HCT116 (cell line): ENCODE results near the gene USP31. TPM values are rescaled to one million over a fixed set of nuclear protein-coding genes. Genes with fewer than 3 reads are reported as not detected.

ENCODE experiments used
- ATAC-seq: fragments of 200-7000 bp; cut with Tn5 transposase; 2 replicates; pipeline ENCODE4 v1.9.1; 2020; ENCODE audit warnings: mild to moderate bottlenecking, moderate library complexity
- BruUV-seq: library from RNA; stranded (reverse); fragments of 400-500 nt; replicated peaks from 2 replicates; lab custom pipeline; 2021; lab: Mats Ljungman, UMichigan
- CTCF ChIA-PET: fragments of 300-600 bp; sonication (Branson Sonifier 250); formaldehyde crosslinking; loops from one replicate; lab custom pipeline; 2021; ENCODE audit warnings: antibody characterized with exemption; lab: Charles Lee
- POLR2A ChIA-PET: fragments of 300-600, 350-600 bp; sonication (Branson Sonifier 250); formaldehyde crosslinking; loops from one replicate; lab custom pipeline; 2021; ENCODE audit warnings: antibody characterized with exemption; lab: Charles Lee
- RAD21 ChIA-PET, 2 experiments: fragments of 300-600 bp; sonication (Branson Sonifier 250); formaldehyde crosslinking; loops; one replicate each; lab custom pipeline; 2023; ENCODE audit warnings: low total read pairs in 2 of 2; ENCODE audit not compliant: uncharacterized antibody in 2 of 2, unreplicated experiment in 2 of 2, low non-redundant PET in 1 of 2; lab: Charles Lee
- DNase-seq: peaks from one replicate; pipeline ENCODE4 v3.0.0-alpha.2; 2010; ENCODE audit warnings: low read depth, low spot score
- H2AFZ ChIP-seq: fragments of 200-600 bp; shearing (Covaris generic), sonication (generic); 2 replicates; pipeline ENCODE4 v1.6.1; 2017; ENCODE audit warnings: low read depth, mixed run types, mixed read lengths, antibody characterized with exemption, low read length; ENCODE audit not compliant: poor library complexity, severe bottlenecking
- H3K27ac ChIP-seq: 2 replicates; pipeline ENCODE4 v1.5.1; 2012; ENCODE audit warnings: low read depth, low read length
- H3K27me3 ChIP-seq: fragments of 200-600 bp; sonication (generic); 2 replicates; pipeline ENCODE4 v1.6.1; 2016; ENCODE audit warnings: mixed run types, low read length, mixed read lengths; ENCODE audit not compliant: insufficient read depth
- H3K36me3 ChIP-seq, 2 experiments: fragments of 200-500 bp in 1 of 2; fragments of 200-600 bp in 1 of 2; sonication (Bioruptor generic) in 1 of 2; sonication (generic) in 1 of 2; 2 replicates each; pipeline versions ENCODE4 v1.5.1 to v1.6.1; 2014 to 2016; ENCODE audit warnings: low read length in 2 of 2, inconsistent platforms in 1 of 2, mixed read lengths in 1 of 2, mixed run types in 1 of 2; ENCODE audit not compliant: insufficient read depth in 2 of 2, control insufficient read depth in 1 of 2
- H3K4me1 ChIP-seq, 2 experiments: fragments of 200-600 bp in 1 of 2; sonication (generic) in 1 of 2; 2 replicates each; pipeline versions ENCODE4 v1.5.1 to v1.6.1; 2012 to 2017; ENCODE audit warnings: low read length in 2 of 2, inconsistent platforms in 1 of 2, mild to moderate bottlenecking in 1 of 2, mixed read lengths in 1 of 2, mixed run types in 1 of 2, moderate library complexity in 1 of 2; ENCODE audit not compliant: insufficient read depth in 2 of 2, control insufficient read depth in 1 of 2
- H3K4me2 ChIP-seq: fragments of 200-600 bp; sonication (generic); 2 replicates; pipeline ENCODE4 v1.6.1; 2017; ENCODE audit warnings: mixed run types, low read length, mixed read lengths
- H3K4me3 ChIP-seq, 2 experiments: fragments of 200-600 bp in 1 of 2; sonication (generic) in 1 of 2; replicated peaks in 1 of 2; 2 replicates each; pipeline ENCODE4 v1.5.1; 2011 to 2016; ENCODE audit warnings: low read length in 2 of 2, control low read depth in 1 of 2, low read depth in 1 of 2, mild to moderate bottlenecking in 1 of 2, mixed read lengths in 1 of 2, mixed run types in 1 of 2
- H3K79me2 ChIP-seq: fragments of 200-600 bp; sonication (generic); 2 replicates; pipeline ENCODE4 v1.6.1; 2017; ENCODE audit warnings: mild to moderate bottlenecking, mixed run types, low read length, moderate library complexity, mixed read lengths; ENCODE audit not compliant: insufficient read depth
- H3K9ac ChIP-seq: fragments of 200-600 bp; sonication (generic); 2 replicates; pipeline ENCODE4 v1.6.1; 2016; ENCODE audit warnings: low read length, mixed read lengths
- H3K9me2 ChIP-seq: fragments of 200-600 bp; sonication (generic), shearing (Covaris generic); 2 replicates; pipeline ENCODE4 v1.6.1; 2017; ENCODE audit warnings: mixed run types, mild to moderate bottlenecking, moderate library complexity; ENCODE audit not compliant: insufficient read depth
- H3K9me3 ChIP-seq, 2 experiments: fragments of 200-500 bp in 1 of 2; fragments of 200-600 bp in 1 of 2; sonication (Bioruptor generic) in 1 of 2; sonication (generic) in 1 of 2; 2 replicates each; pipeline ENCODE4 v1.6.1; 2014 to 2017; ENCODE audit warnings: low read length in 2 of 2, mixed read lengths in 2 of 2, inconsistent platforms in 1 of 2, low read depth in 1 of 2, mild to moderate bottlenecking in 1 of 2, mixed run types in 1 of 2, moderate library complexity in 1 of 2; ENCODE audit not compliant: control insufficient read depth in 1 of 2, insufficient read depth in 1 of 2
- H4K20me1 ChIP-seq: fragments of 200-600 bp; sonication (generic), shearing (Covaris generic); 2 replicates; pipeline ENCODE4 v1.6.1; 2017; ENCODE audit warnings: mixed run types, mild to moderate bottlenecking, moderate library complexity; ENCODE audit not compliant: insufficient read depth
- EGR1 ChIP-seq: IDR thresholded peaks from 2 replicates; pipeline ENCODE4 v1.6.1; 2012; ENCODE audit warnings: low read depth
- EZH2phosphoT487 ChIP-seq: fragments of 200-600 bp; IDR thresholded peaks from 2 replicates; pipeline ENCODE4 v1.6.1; 2018; ENCODE audit warnings: antibody characterized with exemption, borderline replicate concordance
- FOSL1 ChIP-seq: IDR thresholded peaks from 2 replicates; pipeline ENCODE4 v1.6.1; 2012; ENCODE audit warnings: low read depth
- JUND ChIP-seq: IDR thresholded peaks from 2 replicates; pipeline ENCODE4 v1.6.1; 2012
- POLR2AphosphoS5 ChIP-seq: IDR thresholded peaks from 2 replicates; pipeline ENCODE4 v1.6.1; 2011; ENCODE audit warnings: mild to moderate bottlenecking, low read depth, low read length, moderate library complexity
- RAD21 ChIP-seq: IDR thresholded peaks from 2 replicates; pipeline ENCODE4 v1.6.1; 2012; ENCODE audit warnings: low read depth, mild to moderate bottlenecking
- SRF ChIP-seq: IDR thresholded peaks from 2 replicates; pipeline ENCODE4 v1.6.1; 2012; ENCODE audit warnings: low read depth
- YY1 ChIP-seq: IDR thresholded peaks from 2 replicates; pipeline ENCODE4 v1.6.1; 2011; ENCODE audit warnings: low read length, low read depth, moderate library complexity, mild to moderate bottlenecking; ENCODE audit not compliant: insufficient replicate concordance; ENCODE audit errors: extremely low read depth
- ZFX ChIP-seq: fragments of 450-650 bp; IDR thresholded peaks from 2 replicates; pipeline ENCODE4 v1.6.1; 2017
- intact Hi-C: fragments of 100-400 bp; cut with micrococcal nuclease; formaldehyde crosslinking; loops from 2 replicates; pipeline ENCODE4 v1.10.0; 2022
- total RNA-seq: library from RNA; stranded (reverse); gene quantifications from one replicate; pipeline ENCODE4 v1.2.1, GENCODE V29; 2021; ENCODE audit not compliant: unreplicated experiment
- TF ChIP-seq, protein P1 (sequence below): IDR thresholded peaks from 2 replicates; pipeline ENCODE4 v1.6.1; 2011; ENCODE audit warnings: mild to moderate bottlenecking, low read length, moderate library complexity; ENCODE audit not compliant: insufficient replicate concordance; ENCODE audit errors: extremely low read depth
- TF ChIP-seq, protein P2 (sequence below): IDR thresholded peaks from 2 replicates; pipeline ENCODE4 v1.6.1; 2012
- TF ChIP-seq, protein P3 (sequence below): IDR thresholded peaks from 2 replicates; pipeline ENCODE4 v1.6.1; 2012; ENCODE audit warnings: low read depth

The USP31 gene
- total RNA-seq, 1 experiment from 2014 or later, result 12.2 TPM

GRCh38 chr16:23140107-23140506, 9.1 kb downstream of the USP31 start:
- no peak overlapping the region for H3K9ac ChIP-seq
- no peaks in the 10 kb centered on the region for H3K4me1 ChIP-seq
- DNase-seq (no peak), ATAC-seq (no peak)
- no peak for TF ChIP-seq EGR1
- no peak for TF ChIP-seq YY1
- TF ChIP-seq POLR2AphosphoS5, result no peak
- TF ChIP-seq, protein P1, sequence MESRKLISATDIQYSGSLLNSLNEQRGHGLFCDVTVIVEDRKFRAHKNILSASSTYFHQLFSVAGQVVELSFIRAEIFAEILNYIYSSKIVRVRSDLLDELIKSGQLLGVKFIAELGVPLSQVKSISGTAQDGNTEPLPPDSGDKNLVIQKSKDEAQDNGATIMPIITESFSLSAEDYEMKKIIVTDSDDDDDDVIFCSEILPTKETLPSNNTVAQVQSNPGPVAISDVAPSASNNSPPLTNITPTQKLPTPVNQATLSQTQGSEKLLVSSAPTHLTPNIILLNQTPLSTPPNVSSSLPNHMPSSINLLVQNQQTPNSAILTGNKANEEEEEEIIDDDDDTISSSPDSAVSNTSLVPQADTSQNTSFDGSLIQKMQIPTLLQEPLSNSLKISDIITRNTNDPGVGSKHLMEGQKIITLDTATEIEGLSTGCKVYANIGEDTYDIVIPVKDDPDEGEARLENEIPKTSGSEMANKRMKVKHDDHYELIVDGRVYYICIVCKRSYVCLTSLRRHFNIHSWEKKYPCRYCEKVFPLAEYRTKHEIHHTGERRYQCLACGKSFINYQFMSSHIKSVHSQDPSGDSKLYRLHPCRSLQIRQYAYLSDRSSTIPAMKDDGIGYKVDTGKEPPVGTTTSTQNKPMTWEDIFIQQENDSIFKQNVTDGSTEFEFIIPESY, result no peak
- TF ChIP-seq SRF, result no peak
- TF ChIP-seq, protein P2, sequence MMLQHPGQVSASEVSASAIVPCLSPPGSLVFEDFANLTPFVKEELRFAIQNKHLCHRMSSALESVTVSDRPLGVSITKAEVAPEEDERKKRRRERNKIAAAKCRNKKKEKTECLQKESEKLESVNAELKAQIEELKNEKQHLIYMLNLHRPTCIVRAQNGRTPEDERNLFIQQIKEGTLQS, result no peak
- no peak for TF ChIP-seq EZH2phosphoT487
- no peak for TF ChIP-seq ZFX
- CTCF ChIA-PET, result no interaction called here
- H2AFZ ChIP-seq, result no peak overlapping the region
- no peak overlapping the region for H3K4me2 ChIP-seq
- H3K79me2 ChIP-seq, result peaks cover 99% of the 10 kb centered on the region
- H3K36me3 ChIP-seq, result no peaks in the 10 kb centered on the region
- no peaks in the 10 kb centered on the region for H3K9me2 ChIP-seq
- H4K20me1 ChIP-seq, result no peaks in the 10 kb centered on the region; the same call in 1 of the 2 replicates
- no peak overlapping the region for H3K27ac ChIP-seq
- intact Hi-C loops, result no loop called here
- H3K27me3 ChIP-seq, result no peaks in the 10 kb centered on the region
- RAD21 ChIA-PET, result no interaction called here
- POLR2A ChIA-PET, result no interaction called here
- no peak overlapping the region for H3K4me3 ChIP-seq
- no TSS peak for BruUV-seq
- H3K9me3 ChIP-seq, result no peaks in the 10 kb centered on the region

- TF ChIP-seq, protein P3, sequence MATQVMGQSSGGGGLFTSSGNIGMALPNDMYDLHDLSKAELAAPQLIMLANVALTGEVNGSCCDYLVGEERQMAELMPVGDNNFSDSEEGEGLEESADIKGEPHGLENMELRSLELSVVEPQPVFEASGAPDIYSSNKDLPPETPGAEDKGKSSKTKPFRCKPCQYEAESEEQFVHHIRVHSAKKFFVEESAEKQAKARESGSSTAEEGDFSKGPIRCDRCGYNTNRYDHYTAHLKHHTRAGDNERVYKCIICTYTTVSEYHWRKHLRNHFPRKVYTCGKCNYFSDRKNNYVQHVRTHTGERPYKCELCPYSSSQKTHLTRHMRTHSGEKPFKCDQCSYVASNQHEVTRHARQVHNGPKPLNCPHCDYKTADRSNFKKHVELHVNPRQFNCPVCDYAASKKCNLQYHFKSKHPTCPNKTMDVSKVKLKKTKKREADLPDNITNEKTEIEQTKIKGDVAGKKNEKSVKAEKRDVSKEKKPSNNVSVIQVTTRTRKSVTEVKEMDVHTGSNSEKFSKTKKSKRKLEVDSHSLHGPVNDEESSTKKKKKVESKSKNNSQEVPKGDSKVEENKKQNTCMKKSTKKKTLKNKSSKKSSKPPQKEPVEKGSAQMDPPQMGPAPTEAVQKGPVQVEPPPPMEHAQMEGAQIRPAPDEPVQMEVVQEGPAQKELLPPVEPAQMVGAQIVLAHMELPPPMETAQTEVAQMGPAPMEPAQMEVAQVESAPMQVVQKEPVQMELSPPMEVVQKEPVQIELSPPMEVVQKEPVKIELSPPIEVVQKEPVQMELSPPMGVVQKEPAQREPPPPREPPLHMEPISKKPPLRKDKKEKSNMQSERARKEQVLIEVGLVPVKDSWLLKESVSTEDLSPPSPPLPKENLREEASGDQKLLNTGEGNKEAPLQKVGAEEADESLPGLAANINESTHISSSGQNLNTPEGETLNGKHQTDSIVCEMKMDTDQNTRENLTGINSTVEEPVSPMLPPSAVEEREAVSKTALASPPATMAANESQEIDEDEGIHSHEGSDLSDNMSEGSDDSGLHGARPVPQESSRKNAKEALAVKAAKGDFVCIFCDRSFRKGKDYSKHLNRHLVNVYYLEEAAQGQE, result no peak
- TF ChIP-seq RAD21 (no peak), SRF (no peak), JUND (no peak), FOSL1 (no peak)
- TF ChIP-seq, protein P2, result no peak
- ATAC-seq, result no peak
- Histone ChIP-seq H3K9me2 (no peaks in the 10 kb centered on the region), H3K9ac (no peak overlapping the region), H3K79me2 (peaks cover 100% of the 10 kb centered on the region), H3K27me3 (no peaks in the 10 kb centered on the region), H4K20me1 (peaks cover 1% of the 10 kb centered on the region), H3K9me3 (no peaks in the 10 kb centered on the region), H3K4me1 (no peaks in the 10 kb centered on the region), H3K4me2 (no peak overlapping the region), H3K27ac (no peak overlapping the region), H3K36me3 (no peaks in the 10 kb centered on the region), H2AFZ (no peak overlapping the region), H3K4me3 (no peak overlapping the region)
- ChIA-PET POLR2A (no interaction called here), CTCF (no interaction called here), RAD21 (no interaction called here)
- DNase-seq, result no peak
- intact Hi-C loops, result no loop called here
- no TSS peak for BruUV-seq
These were observed 11.4 kb downstream of the USP31 start for GRCh38 chr16:23137818-23138217.
